H1 (cell line): ENCODE data around the gene BCAS1. TPM values are rescaled to one million over a fixed set of nuclear protein-coding genes. Genes with fewer than 3 reads are reported as not detected.

Experiments
- CTCF ChIA-PET: fragments of 300-600 bp; sonication (Branson Sonifier 250); formaldehyde crosslinking; loops from one replicate; lab custom pipeline; 2021; ENCODE audit not compliant: partially characterized antibody; lab: Charles Lee
- POLR2A ChIA-PET: fragments of 300-600 bp; sonication (Branson Sonifier 250); formaldehyde crosslinking; loops from one replicate; lab custom pipeline; 2021; ENCODE audit warnings: inconsistent platforms; ENCODE audit not compliant: partially characterized antibody; lab: Charles Lee
- DNase-seq, 2 experiments: peaks; one replicate each; pipeline versions ENCODE4 v3.0.0 to v3.0.0-alpha.2; 2010 to 2022; ENCODE audit warnings: low spot score in 2 of 2, low read depth in 1 of 2, mixed read lengths in 1 of 2
- FAIRE-seq: peaks from 2 replicates; lab custom pipeline; 2011; peaks lifted over from hg19 to GRCh38; lab: Jason Lieb, UNC
- H2AFZ ChIP-seq: 2 replicates; pipeline ENCODE4 v1.8.1; 2012; ENCODE audit warnings: low read length, inconsistent platforms
- H2AK5ac ChIP-seq: 2 replicates; pipeline ENCODE4 v1.6.1; 2013; ENCODE audit warnings: low read depth, low read length
- H2BK120ac ChIP-seq: replicated peaks from 2 replicates; pipeline ENCODE3; 2013; ENCODE audit warnings: low read depth, low read length, inconsistent platforms
- H2BK12ac ChIP-seq: 2 replicates; pipeline ENCODE4 v1.6.1; 2013; ENCODE audit warnings: low read depth, low read length
- H2BK15ac ChIP-seq: 2 replicates; pipeline ENCODE4 v1.6.1; 2013; ENCODE audit warnings: low read length
- H2BK20ac ChIP-seq: 2 replicates; pipeline ENCODE4 v1.6.1; 2013; ENCODE audit warnings: low read length
- H2BK5ac ChIP-seq: 2 replicates; pipeline ENCODE4 v1.6.1; 2013; ENCODE audit warnings: low read depth, low read length
- H3K14ac ChIP-seq: 2 replicates; pipeline ENCODE4 v1.6.1; 2013; ENCODE audit warnings: inconsistent platforms; ENCODE audit not compliant: insufficient read length
- H3K18ac ChIP-seq: 2 replicates; pipeline ENCODE4 v1.6.1; 2013; ENCODE audit warnings: low read length; ENCODE audit errors: extremely low read depth
- H3K23ac ChIP-seq: 2 replicates; pipeline ENCODE4 v1.6.1; 2013; ENCODE audit warnings: inconsistent platforms; ENCODE audit not compliant: insufficient read length
- H3K23me2 ChIP-seq: 2 replicates; pipeline ENCODE4 v1.6.1; 2013; ENCODE audit warnings: low read depth, low read length
- H3K27ac ChIP-seq: 2 replicates; pipeline ENCODE4 v1.6.1; 2011; ENCODE audit warnings: low read depth, low read length, inconsistent platforms
- H3K27me3 ChIP-seq, 4 experiments: replicated peaks in 1 of 4; 1 replicate in 1 of 4; 2 replicates in 3 of 4; pipeline versions ENCODE4 v1.6.1 to v1.8.1; 2011 to 2013; ENCODE audit warnings: low read length in 3 of 4, mild to moderate bottlenecking in 3 of 4, inconsistent platforms in 2 of 4, mixed read lengths in 2 of 4, moderate library complexity in 1 of 4; ENCODE audit not compliant: control insufficient read depth in 3 of 4, insufficient read depth in 3 of 4; ENCODE audit errors: extremely low read depth in 1 of 4
- H3K36me3 ChIP-seq, 4 experiments: 2 replicates each; pipeline versions ENCODE4 v1.6.1 to v1.8.1; 2011 to 2013; ENCODE audit warnings: mild to moderate bottlenecking in 4 of 4, low read length in 3 of 4, moderate library complexity in 2 of 4, control low read depth in 1 of 4, inconsistent platforms in 1 of 4; ENCODE audit not compliant: insufficient read depth in 4 of 4, control insufficient read depth in 2 of 4
- H3K4ac ChIP-seq: replicated peaks from 2 replicates; pipeline ENCODE3; 2013; ENCODE audit warnings: low read length, low read depth, mixed read lengths, inconsistent platforms; ENCODE audit not compliant: insufficient read length
- H3K4me1 ChIP-seq, 4 experiments: replicated peaks in 1 of 4; 1 replicate in 1 of 4; 2 replicates in 3 of 4; pipeline versions ENCODE4 v1.6.1 to v1.8.1; 2011 to 2013; ENCODE audit warnings: low read length in 3 of 4, inconsistent platforms in 2 of 4, mixed read lengths in 1 of 4; ENCODE audit not compliant: insufficient read depth in 4 of 4, control insufficient read depth in 3 of 4
- H3K4me2 ChIP-seq, 2 experiments: 2 replicates each; pipeline versions ENCODE4 v1.6.1 to v1.8.1; 2011 to 2013; ENCODE audit warnings: low read depth in 2 of 2, low read length in 2 of 2, control low read depth in 1 of 2, inconsistent platforms in 1 of 2, mild to moderate bottlenecking in 1 of 2; ENCODE audit not compliant: insufficient read depth in 1 of 2
- H3K4me3 ChIP-seq, 4 experiments: fragments of 200-600, 300-600 bp in 1 of 4; sonication (generic), shearing (Covaris generic), sonication (Bioruptor Twin) in 1 of 4; 2 replicates each; pipeline versions ENCODE4 v1.5.1 to v1.8.1; 2011 to 2016; ENCODE audit warnings: low read length in 4 of 4, low read depth in 3 of 4, control low read depth in 2 of 4, inconsistent platforms in 2 of 4, mild to moderate bottlenecking in 2 of 4, mixed read lengths in 1 of 4, moderate library complexity in 1 of 4; ENCODE audit not compliant: insufficient read depth in 2 of 4; ENCODE audit errors: extremely low read depth in 1 of 4
- H3K56ac ChIP-seq: replicated peaks from 2 replicates; pipeline ENCODE3; 2013; ENCODE audit warnings: low read depth, mild to moderate bottlenecking, mixed read lengths, low read length, inconsistent platforms; ENCODE audit not compliant: insufficient read length
- H3K79me1 ChIP-seq: 2 replicates; pipeline ENCODE4 v1.6.1; 2013; ENCODE audit warnings: low read depth, low read length, control low read depth
- H3K79me2 ChIP-seq, 2 experiments: 2 replicates each; pipeline versions ENCODE4 v1.6.1 to v1.8.1; 2012 to 2013; ENCODE audit warnings: low read length in 2 of 2, mild to moderate bottlenecking in 2 of 2, inconsistent platforms in 1 of 2; ENCODE audit not compliant: insufficient read depth in 2 of 2, control insufficient read depth in 1 of 2
- H3K9ac ChIP-seq, 4 experiments: replicated peaks in 1 of 4; 1 replicate in 1 of 4; 2 replicates in 3 of 4; pipeline versions ENCODE4 v1.6.1 to v1.8.1; 2011 to 2013; ENCODE audit warnings: low read depth in 3 of 4, low read length in 3 of 4, control low read depth in 2 of 4, mild to moderate bottlenecking in 2 of 4, moderate library complexity in 2 of 4, inconsistent platforms in 1 of 4; ENCODE audit errors: extremely low read depth in 1 of 4
- H3K9me3 ChIP-seq, 2 experiments: 2 replicates each; pipeline versions ENCODE4 v1.6.1 to v1.8.1; 2012 to 2013; ENCODE audit warnings: mild to moderate bottlenecking in 2 of 2, moderate library complexity in 2 of 2, control low read depth in 1 of 2, inconsistent platforms in 1 of 2, low read depth in 1 of 2, low read length in 1 of 2, mixed read lengths in 1 of 2; ENCODE audit not compliant: insufficient read depth in 2 of 2
- H4K20me1 ChIP-seq, 2 experiments: replicated peaks in 1 of 2; 2 replicates each; pipeline versions ENCODE3 to v1.8.1; 2011 to 2013; ENCODE audit warnings: inconsistent platforms in 2 of 2, low read length in 2 of 2, mild to moderate bottlenecking in 1 of 2; ENCODE audit not compliant: insufficient read depth in 2 of 2, control insufficient read depth in 1 of 2
- H4K5ac ChIP-seq: 2 replicates; pipeline ENCODE4 v1.6.1; 2013; ENCODE audit warnings: low read length, low read depth, mixed read lengths, inconsistent platforms; ENCODE audit not compliant: insufficient read length
- H4K8ac ChIP-seq: 2 replicates; pipeline ENCODE4 v1.8.0; 2013; ENCODE audit warnings: mild to moderate bottlenecking, moderate library complexity, low read length, inconsistent platforms; ENCODE audit not compliant: insufficient read depth; ENCODE audit errors: extremely low read depth
- H4K91ac ChIP-seq: replicated peaks from 2 replicates; pipeline ENCODE3; 2013; ENCODE audit warnings: low read length, mixed read lengths, inconsistent platforms; ENCODE audit not compliant: insufficient read length
- BRCA1 ChIP-seq: IDR thresholded peaks from 2 replicates; pipeline ENCODE4 v1.6.1; 2012; ENCODE audit warnings: low read depth, low read length, improper control_type of control experiment
- TEAD4 ChIP-seq: IDR thresholded peaks from 2 replicates; pipeline ENCODE4 v1.6.1; 2012; ENCODE audit warnings: low read depth, low read length, inconsistent platforms, mixed read lengths
- WGBS, 2 experiments: shearing (Covaris generic) in 1 of 2; methylation state at CpG; one replicate each; pipeline versions ENCODE4 v1.1.6 to v1.1.7; 2013 to 2015; ENCODE audit warnings: low lambda C conversion rate in 2 of 2, mixed read lengths in 2 of 2, inconsistent platforms in 1 of 2, low coverage in 1 of 2, missing lambda C conversion rate in 1 of 2; ENCODE audit not compliant: insufficient replicate concordance in 2 of 2, insufficient coverage in 1 of 2, insufficient read length in 1 of 2; ENCODE audit errors: extremely low coverage in 1 of 2, missing lambda C conversion rate in 1 of 2; 5-methylcytosine and 5-hydroxymethylcytosine counted together
- polyA plus RNA-seq, 7 experiments: library from polyadenylated mRNA; depleted of rRNA in 3 of 7; stranded (reverse) in 5 of 7; unstranded in 2 of 7; fragments of >200 nt in 5 of 7; fragments of 200-250 nt in 2 of 7; gene quantifications; 1 replicate in 5 of 7; 2 replicates in 1 of 7; 4 replicates in 1 of 7; pipeline versions ENCODE4 v1.2.1 to v1.2.3, GENCODE V29; 2011 to 2013; ENCODE audit warnings: missing spikeins in 2 of 7, mixed read lengths in 2 of 7
- total RNA-seq: library from RNA; stranded (reverse); fragmentation: NEBNext Ultra II Directional; extraction: Animal tissue kit (Norgen Biotek cat#: 25700); gene quantifications from 2 replicates; pipeline ENCODE4 v1.2.1, GENCODE V29; 2021

The BCAS1 gene
- total and polyA plus RNA-seq, 2 of the 8 experiments (the other 6 are each of a cell fraction or from before 2014, with no cell fraction given), result 0.06 to 0.19 TPM

DNA sequence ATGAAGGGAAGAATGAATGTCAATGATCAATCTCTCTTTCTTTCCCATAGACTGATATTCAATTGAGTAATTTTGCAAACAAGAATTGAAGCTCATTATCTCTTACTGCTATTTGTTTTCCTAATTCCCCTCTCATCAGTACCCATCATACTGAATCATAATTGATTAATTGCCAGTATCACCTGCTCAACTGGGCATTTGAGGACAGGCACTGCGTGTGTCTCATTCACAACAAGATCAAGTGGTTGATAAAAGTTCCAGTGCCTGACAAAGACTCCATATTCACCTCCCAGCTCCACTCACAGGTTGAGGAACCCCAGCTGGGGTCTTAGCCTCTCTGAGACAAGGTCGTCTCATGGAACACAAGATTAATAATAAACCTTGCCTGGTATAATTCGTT lies 67.7 kb downstream of the BCAS1 start:
- H3K36me3 ChIP-seq, result no peaks in the 10 kb centered on the region
- H3K14ac ChIP-seq, result no peak overlapping the region
- ChIA-PET POLR2A (no interaction called here), CTCF (no interaction called here)
- H3K27ac ChIP-seq, result no peak overlapping the region
- no peak overlapping the region for H3K18ac ChIP-seq
- H3K79me1 ChIP-seq, result no peaks in the 10 kb centered on the region
- no peak overlapping the region for H2AK5ac ChIP-seq
- H3K4me2 ChIP-seq, result no peak overlapping the region
- FAIRE-seq (no peak), DNase-seq (no peak)
- no peak overlapping the region for H4K5ac ChIP-seq
- H2BK12ac ChIP-seq, result no peak overlapping the region
- no peaks in the 10 kb centered on the region for H4K20me1 ChIP-seq
- H4K91ac ChIP-seq, result no peak overlapping the region
- no peak overlapping the region for H3K4me3 ChIP-seq
- H2BK15ac ChIP-seq, result no peak overlapping the region
- H3K9ac ChIP-seq, result no peak overlapping the region
- no peaks in the 10 kb centered on the region for H3K79me2 ChIP-seq
- no peak overlapping the region for H2BK120ac ChIP-seq
- no peaks in the 10 kb centered on the region; a peak in 2 of 7 replicates for H3K4me1 ChIP-seq
- H3K27me3 ChIP-seq, result no peaks in the 10 kb centered on the region
- H3K9me3 ChIP-seq, result no peaks in the 10 kb centered on the region
- H2AFZ ChIP-seq, result no peak overlapping the region
- no peak overlapping the region for H2BK5ac ChIP-seq
- H3K23me2 ChIP-seq, result no peaks in the 10 kb centered on the region
- H2BK20ac ChIP-seq, result no peak overlapping the region
- WGBS, 2 experiments, result 86% methylated on average over 3 of the region's 3 CpGs; no CpG with 5 or more reads in 1 of the 2 experiments
- H4K8ac ChIP-seq, result no peak overlapping the region
- H3K56ac ChIP-seq, result no peak overlapping the region
- no peak overlapping the region for H3K23ac ChIP-seq
- H3K4ac ChIP-seq, result no peak overlapping the region
- TF ChIP-seq BRCA1, result no peak
- TF ChIP-seq TEAD4, result no peak
